Smooth muscle cell of the brain vasculature (primary cell): Measurements from ENCODE around the gene LYRM2.
"Not testable (repeated sequence)": the region's sequence is repeated elsewhere in the genome, so short reads cannot be mapped to it uniquely, and the experiment has no call there.

Source experiments
- DNase-seq: peaks from one replicate; pipeline ENCODE4 v3.0.0-alpha.2; 2012; ENCODE audit warnings: low read depth, low spot score

LYRM2 gene

GRCh38 chr6:89649682-89650081 lies 11.1 kb upstream of the LYRM2 start:
- no peak for DNase-seq

- DNase-seq: no peak
These were observed 6.3 kb upstream of the LYRM2 start for GRCh38 chr6:89644864-89645263.

- no peak for DNase-seq
These were observed 4.9 kb upstream of the LYRM2 start for GRCh38 chr6:89643406-89643805.

- DNase-seq: no peak
These were observed 4.4 kb upstream of the LYRM2 start for GRCh38 chr6:89642956-89643355.

GRCh38 chr6:89641581-89641980 lies 3.0 kb upstream of the LYRM2 start:
- DNase-seq: not testable (repeated sequence)

GRCh38 chr6:89640804-89641203 lies 2.3 kb upstream of the LYRM2 start:
- DNase-seq: no peak

- DNase-seq: no peak
These were observed 607 bp downstream of the LYRM2 start for GRCh38 chr6:89637960-89638319.

- not testable (repeated sequence) for DNase-seq
These were observed 2.1 kb downstream of the LYRM2 start for GRCh38 chr6:89636412-89636811.

- DNase-seq: no peak
These were observed 8.1 kb downstream of the LYRM2 start for GRCh38 chr6:89630488-89630887.

- no peak for DNase-seq
These were observed 14.8 kb downstream of the LYRM2 start for GRCh38 chr6:89623749-89624148.

GRCh38 chr6:89619567-89619966 lies 19.0 kb downstream of the LYRM2 start:
- no peak for DNase-seq

GRCh38 chr6:89618026-89618425 lies 20.5 kb downstream of the LYRM2 start:
- no peak for DNase-seq

- no peak for DNase-seq
These were observed 22.0 kb downstream of the LYRM2 start for GRCh38 chr6:89616531-89616930.

GRCh38 chr6:89615882-89616281 lies 22.7 kb downstream of the LYRM2 start:
- no peak for DNase-seq

GRCh38 chr6:89613790-89614189 lies 24.8 kb downstream of the LYRM2 start:
- DNase-seq: no peak

GRCh38 chr6:89612121-89612520 lies 26.4 kb downstream of the LYRM2 start:
- DNase-seq: no peak

- no peak for DNase-seq
These were observed 26.9 kb downstream of the LYRM2 start for GRCh38 chr6:89611666-89612065.

GRCh38 chr6:89610149-89610642 lies 28.4 kb downstream of the LYRM2 start:
- DNase-seq: peak; percentile 4

- no peak for DNase-seq
These were observed 32.7 kb downstream of the LYRM2 start for GRCh38 chr6:89605861-89606260.

- DNase-seq: no peak
These were observed 33.9 kb downstream of the LYRM2 start for GRCh38 chr6:89604653-89605052.

- DNase-seq: no peak
These were observed 36.4 kb downstream of the LYRM2 start for GRCh38 chr6:89602166-89602565.

- DNase-seq: no peak
These were observed 38.8 kb downstream of the LYRM2 start for GRCh38 chr6:89599727-89600126.

- DNase-seq: no peak
These were observed 40.6 kb downstream of the LYRM2 start for GRCh38 chr6:89597988-89598387.

- DNase-seq: no peak
These were observed 41.2 kb downstream of the LYRM2 start for GRCh38 chr6:89597372-89597771.

- no peak for DNase-seq
These were observed 42.1 kb downstream of the LYRM2 start for GRCh38 chr6:89596484-89596883.
